ENCODE results near the gene PRPF8. TPM values are rescaled to one million over a fixed set of nuclear protein-coding genes. Genes with fewer than 3 reads are reported as not detected.

The PRPF8 gene
- total and polyA plus RNA-seq, 2 of the 8 experiments (the other 6 are each of a cell fraction or from before 2014, with no cell fraction given): 329 to 337 TPM

DNA sequence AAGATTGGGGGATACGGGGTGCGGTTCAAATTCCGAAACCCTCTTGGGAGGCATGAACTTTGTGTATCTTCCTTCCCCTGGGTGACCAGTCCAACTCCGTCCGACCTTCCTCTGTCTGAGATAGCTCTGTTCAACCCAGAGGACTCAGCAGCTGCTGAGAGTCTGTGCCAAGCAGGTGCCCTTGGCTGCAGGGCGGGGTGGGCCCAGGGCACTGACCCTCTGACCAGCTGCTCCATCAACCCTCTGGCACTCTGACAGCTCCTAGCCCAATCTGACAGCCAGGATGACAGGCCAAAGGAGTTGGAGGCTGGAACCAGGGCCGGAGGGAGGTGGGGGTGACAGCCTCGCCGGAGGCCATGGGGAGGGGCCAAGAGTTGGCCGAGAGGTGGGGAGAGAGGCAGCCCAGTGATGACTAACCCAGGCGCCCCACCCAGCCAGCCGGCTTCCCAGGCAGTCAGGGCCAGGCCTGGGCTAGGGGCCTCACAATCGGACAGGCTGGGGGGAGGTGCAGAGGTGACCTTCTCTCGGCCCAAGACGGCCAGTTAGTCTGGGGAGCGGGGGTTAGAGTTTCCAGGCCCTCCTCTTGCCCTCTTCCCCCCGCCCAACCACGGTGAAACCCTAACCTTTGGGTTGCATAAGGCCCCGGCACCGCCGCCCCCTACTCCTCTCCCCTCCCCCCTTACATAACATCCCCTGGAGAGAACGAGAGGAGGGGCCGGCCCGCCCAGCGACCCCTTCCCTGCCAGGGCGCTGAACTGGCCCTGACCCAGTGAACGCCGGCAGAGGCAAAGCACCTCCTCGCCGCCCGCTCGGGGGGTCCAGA lies 30.5 kb upstream of the PRPF8 start (continued):
- TF ChIP-seq, protein P1, sequence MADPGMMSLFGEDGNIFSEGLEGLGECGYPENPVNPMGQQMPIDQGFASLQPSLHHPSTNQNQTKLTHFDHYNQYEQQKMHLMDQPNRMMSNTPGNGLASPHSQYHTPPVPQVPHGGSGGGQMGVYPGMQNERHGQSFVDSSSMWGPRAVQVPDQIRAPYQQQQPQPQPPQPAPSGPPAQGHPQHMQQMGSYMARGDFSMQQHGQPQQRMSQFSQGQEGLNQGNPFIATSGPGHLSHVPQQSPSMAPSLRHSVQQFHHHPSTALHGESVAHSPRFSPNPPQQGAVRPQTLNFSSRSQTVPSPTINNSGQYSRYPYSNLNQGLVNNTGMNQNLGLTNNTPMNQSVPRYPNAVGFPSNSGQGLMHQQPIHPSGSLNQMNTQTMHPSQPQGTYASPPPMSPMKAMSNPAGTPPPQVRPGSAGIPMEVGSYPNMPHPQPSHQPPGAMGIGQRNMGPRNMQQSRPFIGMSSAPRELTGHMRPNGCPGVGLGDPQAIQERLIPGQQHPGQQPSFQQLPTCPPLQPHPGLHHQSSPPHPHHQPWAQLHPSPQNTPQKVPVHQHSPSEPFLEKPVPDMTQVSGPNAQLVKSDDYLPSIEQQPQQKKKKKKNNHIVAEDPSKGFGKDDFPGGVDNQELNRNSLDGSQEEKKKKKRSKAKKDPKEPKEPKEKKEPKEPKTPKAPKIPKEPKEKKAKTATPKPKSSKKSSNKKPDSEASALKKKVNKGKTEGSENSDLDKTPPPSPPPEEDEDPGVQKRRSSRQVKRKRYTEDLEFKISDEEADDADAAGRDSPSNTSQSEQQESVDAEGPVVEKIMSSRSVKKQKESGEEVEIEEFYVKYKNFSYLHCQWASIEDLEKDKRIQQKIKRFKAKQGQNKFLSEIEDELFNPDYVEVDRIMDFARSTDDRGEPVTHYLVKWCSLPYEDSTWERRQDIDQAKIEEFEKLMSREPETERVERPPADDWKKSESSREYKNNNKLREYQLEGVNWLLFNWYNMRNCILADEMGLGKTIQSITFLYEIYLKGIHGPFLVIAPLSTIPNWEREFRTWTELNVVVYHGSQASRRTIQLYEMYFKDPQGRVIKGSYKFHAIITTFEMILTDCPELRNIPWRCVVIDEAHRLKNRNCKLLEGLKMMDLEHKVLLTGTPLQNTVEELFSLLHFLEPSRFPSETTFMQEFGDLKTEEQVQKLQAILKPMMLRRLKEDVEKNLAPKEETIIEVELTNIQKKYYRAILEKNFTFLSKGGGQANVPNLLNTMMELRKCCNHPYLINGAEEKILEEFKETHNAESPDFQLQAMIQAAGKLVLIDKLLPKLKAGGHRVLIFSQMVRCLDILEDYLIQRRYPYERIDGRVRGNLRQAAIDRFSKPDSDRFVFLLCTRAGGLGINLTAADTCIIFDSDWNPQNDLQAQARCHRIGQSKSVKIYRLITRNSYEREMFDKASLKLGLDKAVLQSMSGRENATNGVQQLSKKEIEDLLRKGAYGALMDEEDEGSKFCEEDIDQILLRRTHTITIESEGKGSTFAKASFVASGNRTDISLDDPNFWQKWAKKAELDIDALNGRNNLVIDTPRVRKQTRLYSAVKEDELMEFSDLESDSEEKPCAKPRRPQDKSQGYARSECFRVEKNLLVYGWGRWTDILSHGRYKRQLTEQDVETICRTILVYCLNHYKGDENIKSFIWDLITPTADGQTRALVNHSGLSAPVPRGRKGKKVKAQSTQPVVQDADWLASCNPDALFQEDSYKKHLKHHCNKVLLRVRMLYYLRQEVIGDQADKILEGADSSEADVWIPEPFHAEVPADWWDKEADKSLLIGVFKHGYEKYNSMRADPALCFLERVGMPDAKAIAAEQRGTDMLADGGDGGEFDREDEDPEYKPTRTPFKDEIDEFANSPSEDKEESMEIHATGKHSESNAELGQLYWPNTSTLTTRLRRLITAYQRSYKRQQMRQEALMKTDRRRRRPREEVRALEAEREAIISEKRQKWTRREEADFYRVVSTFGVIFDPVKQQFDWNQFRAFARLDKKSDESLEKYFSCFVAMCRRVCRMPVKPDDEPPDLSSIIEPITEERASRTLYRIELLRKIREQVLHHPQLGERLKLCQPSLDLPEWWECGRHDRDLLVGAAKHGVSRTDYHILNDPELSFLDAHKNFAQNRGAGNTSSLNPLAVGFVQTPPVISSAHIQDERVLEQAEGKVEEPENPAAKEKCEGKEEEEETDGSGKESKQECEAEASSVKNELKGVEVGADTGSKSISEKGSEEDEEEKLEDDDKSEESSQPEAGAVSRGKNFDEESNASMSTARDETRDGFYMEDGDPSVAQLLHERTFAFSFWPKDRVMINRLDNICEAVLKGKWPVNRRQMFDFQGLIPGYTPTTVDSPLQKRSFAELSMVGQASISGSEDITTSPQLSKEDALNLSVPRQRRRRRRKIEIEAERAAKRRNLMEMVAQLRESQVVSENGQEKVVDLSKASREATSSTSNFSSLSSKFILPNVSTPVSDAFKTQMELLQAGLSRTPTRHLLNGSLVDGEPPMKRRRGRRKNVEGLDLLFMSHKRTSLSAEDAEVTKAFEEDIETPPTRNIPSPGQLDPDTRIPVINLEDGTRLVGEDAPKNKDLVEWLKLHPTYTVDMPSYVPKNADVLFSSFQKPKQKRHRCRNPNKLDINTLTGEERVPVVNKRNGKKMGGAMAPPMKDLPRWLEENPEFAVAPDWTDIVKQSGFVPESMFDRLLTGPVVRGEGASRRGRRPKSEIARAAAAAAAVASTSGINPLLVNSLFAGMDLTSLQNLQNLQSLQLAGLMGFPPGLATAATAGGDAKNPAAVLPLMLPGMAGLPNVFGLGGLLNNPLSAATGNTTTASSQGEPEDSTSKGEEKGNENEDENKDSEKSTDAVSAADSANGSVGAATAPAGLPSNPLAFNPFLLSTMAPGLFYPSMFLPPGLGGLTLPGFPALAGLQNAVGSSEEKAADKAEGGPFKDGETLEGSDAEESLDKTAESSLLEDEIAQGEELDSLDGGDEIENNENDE (IDR thresholded peaks at IDR 0.05; ENCODE audit: insufficient replicate concordance, low read length): no peak
- TF ChIP-seq GABPA (IDR thresholded peaks at IDR 0.05; ENCODE audit: borderline replicate concordance, insufficient read depth, low read length) (no peak), TAF7 (optimal IDR thresholded peaks at IDR 0.05; ENCODE audit: borderline replicate concordance, low read depth, low read length) (no peak), SIX5 (IDR thresholded peaks at IDR 0.05; ENCODE audit: low read depth, low read length) (no peak), HDAC2 (IDR thresholded peaks at IDR 0.05; ENCODE audit: borderline replicate concordance in 1 of 2, low read depth in 2 of 2, low read length in 2 of 2) (peak in 1 of 2 experiments; percentile 78; a peak in 2 of 4 replicates), TEAD4 (IDR thresholded peaks at IDR 0.05; ENCODE audit: low read depth, low read length) (no peak), CBX5 (IDR thresholded peaks at IDR 0.05; ENCODE audit: low read depth, low read length) (no peak), RAD21 (IDR thresholded peaks at IDR 0.05 in 1 of 2, conservative IDR thresholded peaks at IDR 0.05 in 1 of 2; ENCODE audit: low read depth in 2 of 2, low read length in 2 of 2) (no peak), BRCA1 (IDR thresholded peaks at IDR 0.05; ENCODE audit: low read depth, low read length) (no peak)
